GM19193 (cell line): ENCODE data around the gene NACA2.

Source experiments
- POLR2A ChIP-seq: IDR thresholded peaks from 4 replicates; pipeline ENCODE4 v1.6.1; 2011; ENCODE audit not compliant: insufficient read depth, insufficient read length; ENCODE audit errors: extremely low read depth

NACA2 gene

DNA sequence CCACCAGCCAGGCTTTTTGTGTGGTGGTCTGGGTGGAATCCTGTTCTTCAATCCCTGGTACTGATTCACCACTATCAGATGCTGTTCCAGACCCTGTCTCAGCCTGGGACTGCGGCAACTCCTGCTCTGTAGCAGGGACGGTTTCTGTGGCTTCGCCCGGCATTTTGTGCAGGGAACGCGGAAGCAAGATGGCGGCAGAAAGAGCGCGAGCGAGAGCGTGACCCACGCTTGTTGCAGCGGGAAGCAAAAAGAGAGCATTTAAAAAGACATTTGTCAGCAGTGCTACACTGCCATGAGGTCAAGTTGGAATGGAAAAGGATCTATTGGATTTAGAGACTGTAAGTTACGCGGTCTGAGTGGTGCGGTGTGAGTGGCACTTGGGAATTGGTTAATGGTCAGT, at the start of gene NACA2:
TSS of gene NACA2 (minus strand) at position 202 of the 400 bp plus-strand sequence. CDS start at position 163, 39 bp downstream.
- TF ChIP-seq POLR2A: no peak

DNA sequence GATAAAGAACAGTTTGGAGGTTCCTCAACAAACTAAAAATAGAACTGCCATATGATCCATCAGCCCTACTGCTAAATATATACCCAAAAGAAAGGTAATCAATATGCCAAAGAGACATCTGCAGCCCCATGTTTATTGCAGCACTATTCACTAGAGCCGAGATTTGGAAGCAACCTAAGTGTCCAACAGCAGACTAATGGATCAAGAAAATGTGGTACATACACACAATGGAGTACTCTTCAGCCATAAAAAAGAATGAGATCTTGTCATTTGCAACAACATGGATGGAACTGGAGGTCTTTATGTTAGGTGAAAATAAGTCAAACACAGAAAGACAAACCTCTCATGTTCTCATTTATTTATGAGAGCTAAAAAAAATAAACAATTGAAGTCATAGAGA, 48.8 kb upstream of the NACA2 start:
- no peak for TF ChIP-seq POLR2A

DNA sequence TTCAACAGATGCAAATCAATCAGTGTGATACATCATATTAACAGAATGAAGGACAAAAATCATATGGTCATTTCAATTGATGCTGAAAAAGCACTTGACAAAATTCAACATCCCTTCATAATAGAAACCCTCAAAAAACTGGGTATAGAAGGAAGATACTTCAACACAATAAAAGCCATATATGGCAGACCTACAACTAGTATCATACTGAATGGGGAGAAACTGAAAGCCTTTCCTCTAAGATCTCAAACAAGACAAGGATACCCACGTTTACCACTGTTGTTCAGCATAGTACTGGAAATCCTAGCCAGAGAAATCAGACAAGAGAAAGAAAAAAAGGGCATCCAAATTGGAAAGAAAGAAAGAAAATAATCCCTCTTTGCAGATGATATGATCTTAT, 47.1 kb upstream of the NACA2 start:
- no peak for TF ChIP-seq POLR2A

DNA sequence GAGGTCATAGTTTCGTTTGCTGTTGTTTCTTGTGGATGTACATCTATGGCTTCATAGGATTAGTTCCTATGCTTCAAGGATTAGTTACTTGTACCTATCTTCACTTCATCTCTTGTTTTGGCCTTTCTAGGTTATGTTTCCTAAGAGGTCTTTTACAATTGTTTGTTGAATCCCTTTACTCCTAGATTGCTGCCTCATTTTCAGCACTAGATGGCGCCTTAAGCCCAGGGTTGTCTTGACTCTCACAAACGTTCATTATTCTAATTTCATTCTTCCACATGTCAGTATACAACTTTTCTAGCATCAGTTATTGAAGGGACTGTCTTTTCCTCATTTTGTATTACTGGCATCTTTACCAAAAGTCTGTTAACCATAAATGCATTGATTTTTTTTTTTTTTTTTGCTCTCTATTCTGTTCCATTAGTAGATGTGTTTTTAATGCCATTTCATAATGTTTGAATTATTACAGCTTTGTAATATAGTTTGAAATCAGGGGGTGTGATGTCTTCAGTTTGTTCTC, 45.0 kb upstream of the NACA2 start:
- TF ChIP-seq POLR2A: no peak

DNA sequence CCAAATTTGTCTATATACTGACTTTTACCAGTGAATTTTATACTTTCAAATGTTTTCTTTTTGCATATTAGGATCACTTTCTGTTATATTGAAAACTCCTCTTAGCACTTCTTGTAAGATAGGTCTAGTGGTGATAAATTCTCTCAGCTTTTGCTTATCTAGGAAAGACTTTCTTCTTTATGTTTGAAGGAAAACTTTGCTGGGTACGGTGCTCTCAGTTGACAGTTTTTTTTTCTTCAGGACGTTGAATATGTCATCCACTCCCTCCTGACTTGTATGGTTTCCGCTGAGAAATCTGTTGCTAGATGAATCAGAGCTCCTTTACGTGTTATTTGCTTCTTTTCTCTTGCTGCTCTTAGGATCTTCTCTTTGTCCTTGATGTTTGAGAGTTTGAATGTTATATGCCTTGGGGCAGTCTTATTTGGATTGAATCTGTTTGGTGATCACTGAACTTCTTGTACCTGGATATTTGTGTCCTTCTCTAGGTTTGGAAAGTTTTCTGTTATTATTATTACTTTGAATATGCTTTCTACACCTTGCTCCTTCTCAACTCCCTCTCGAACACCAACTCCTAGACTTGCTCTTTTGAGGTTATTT, 44.0 kb upstream of the NACA2 start:
- TF ChIP-seq POLR2A: no peak

DNA sequence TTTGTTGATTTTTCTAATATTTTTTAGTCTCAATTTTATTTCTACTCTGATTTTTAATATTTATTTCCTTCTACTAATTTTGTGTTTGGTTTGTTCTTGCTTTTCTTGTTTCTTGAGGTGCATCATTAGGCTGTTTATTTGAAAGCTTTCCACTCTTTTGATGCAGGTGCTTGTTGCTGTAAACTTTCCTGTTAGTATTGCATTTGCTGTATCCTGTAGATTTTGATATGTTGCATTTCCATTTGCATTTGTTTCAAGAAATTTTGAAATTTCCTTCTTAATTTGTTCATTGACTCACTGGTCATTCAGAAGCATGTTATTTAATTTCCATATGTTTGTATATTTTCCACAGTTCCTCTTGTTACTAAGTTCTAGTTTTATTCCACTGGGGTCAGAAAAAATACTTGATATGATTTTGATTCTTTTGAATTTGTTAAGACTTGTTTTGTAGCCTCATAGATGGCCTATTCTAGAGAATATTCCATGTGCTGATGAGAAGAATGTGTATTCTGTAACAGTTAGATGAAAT, 43.1 kb upstream of the NACA2 start:
- no peak for TF ChIP-seq POLR2A

DNA sequence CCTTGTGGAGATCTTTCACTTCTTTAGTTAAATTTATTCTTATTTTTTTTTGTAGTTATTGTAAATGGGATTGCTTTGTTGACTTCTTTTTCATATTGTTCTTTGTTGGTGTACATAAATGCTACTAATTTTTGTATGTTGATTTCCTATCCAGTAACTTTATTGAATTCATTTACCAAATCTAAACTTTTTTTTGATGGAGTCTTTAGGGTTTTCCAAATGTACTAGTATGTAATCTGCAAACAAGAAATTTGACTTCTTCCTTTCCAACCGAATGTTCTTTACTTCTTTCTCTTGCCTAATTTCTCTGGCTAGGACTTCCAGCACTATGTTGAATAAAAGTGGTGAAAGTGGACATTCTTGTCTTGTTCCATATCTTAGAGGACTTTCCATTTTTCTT, 41.8 kb upstream of the NACA2 start:
- no peak for TF ChIP-seq POLR2A

DNA sequence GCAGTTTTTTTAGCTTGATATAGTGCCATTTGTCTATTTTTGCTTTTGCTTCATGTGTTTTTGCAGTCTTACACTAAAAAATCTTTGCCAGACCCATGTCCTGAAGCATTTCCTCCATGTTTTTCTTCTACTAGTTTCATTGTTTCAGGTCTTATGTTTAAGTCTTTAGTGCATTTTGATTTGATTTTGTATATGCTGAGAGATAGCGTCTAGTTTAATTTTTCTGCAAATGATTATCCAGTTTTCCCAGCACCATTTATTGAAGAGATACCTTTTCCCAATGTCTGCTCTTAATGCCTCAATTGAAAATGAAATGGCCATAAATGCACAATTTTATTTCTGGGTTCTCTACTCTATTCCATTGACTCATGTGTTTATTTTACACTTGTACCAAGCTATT, 40.8 kb upstream of the NACA2 start:
- no peak for TF ChIP-seq POLR2A

DNA sequence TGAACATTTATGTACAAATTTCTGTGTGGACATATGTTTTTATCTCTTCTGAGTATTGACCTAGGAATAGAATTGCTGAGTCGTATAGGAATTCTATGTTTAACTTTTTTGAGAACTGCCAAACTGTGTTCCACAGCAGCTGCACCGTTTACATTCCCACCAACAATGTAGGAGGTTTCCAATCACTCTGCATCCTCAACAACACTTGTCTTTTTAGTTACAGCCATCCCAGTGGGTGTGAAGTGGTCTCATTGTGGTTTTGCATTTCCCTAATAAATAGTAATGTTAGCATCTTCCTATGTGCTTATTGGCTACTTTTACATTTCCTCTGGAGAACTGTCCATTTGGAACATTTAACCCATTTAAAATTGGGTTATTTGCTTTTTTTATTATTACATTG, 36.6 kb upstream of the NACA2 start:
- no peak for TF ChIP-seq POLR2A

DNA sequence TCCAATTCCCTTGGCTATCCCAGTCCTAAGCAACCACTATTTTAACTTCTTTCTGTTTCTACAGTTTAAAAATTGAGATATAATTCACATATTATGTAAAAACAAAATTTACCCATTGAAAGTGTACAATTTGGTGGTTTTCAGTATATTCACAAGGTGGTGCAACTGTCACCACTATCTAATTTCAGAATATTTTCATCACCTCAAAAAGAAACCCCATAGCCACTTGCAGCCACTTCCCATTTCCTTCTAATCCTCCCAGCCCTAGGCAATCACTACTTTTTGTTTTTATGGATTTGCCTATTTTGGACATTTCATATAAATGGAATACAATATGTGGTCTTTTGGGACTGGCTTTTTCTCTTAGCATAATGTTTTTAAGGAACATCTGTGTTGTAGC, 36.1 kb upstream of the NACA2 start:
- no peak for TF ChIP-seq POLR2A

DNA sequence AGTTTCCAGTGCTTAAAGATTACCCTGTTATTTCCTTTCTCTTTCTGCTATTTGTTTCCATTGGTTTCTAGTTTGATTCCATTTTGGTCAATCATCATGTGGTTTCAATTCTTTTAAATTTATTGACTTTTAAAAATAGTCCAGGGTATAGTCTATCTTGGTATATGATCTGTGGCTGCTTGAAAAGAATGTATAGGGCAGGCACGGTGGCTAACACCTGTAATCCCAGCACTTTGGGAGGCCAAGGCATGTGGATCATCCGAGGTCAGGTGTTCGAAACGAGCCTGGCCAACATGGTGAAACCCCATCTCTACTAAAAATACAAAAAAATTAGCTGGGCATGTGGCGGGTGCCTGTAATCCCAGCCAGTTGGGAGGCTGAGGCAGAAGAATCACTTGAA, 34.5 kb upstream of the NACA2 start:
- TF ChIP-seq POLR2A: no peak

DNA sequence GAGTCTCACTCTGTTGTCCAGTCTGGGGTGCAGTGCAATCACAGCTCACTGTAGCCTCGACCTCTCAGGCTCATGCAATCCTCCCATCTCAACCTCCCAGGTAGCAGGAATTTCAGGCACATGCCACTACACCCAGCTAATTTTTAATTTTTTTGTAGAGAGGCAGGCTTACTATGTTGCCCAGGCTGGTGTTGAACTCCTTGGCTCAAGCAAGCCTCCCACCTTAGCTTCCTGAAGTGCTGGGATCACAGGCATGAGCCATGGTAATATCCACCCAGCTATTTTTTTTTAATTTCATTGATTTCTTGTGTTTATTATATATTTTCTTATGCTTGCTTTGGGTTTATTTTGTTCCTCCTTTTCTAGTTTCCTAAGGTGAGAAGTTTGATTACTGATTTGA, 33.9 kb upstream of the NACA2 start:
- no peak for TF ChIP-seq POLR2A

DNA sequence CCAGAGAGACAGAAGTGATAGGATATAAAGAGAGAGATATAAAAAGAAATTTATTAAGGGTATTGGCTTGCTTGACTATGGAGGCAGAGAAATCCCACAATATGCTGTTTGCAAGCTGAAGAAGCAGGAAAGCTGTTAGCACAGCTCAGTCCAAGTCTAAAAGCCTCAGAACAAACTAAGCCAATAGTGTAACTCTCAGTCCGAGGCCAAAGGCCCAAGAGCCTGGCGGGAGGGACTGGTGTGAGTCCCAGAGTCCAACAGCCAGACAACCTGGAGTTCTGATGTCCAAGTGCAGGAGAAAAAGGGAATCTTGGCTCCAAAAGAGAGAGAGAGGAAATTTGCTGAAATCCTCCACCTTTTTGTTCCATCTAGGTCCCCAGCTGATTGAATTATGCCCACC, 30.3 kb upstream of the NACA2 start:
- TF ChIP-seq POLR2A: no peak

DNA sequence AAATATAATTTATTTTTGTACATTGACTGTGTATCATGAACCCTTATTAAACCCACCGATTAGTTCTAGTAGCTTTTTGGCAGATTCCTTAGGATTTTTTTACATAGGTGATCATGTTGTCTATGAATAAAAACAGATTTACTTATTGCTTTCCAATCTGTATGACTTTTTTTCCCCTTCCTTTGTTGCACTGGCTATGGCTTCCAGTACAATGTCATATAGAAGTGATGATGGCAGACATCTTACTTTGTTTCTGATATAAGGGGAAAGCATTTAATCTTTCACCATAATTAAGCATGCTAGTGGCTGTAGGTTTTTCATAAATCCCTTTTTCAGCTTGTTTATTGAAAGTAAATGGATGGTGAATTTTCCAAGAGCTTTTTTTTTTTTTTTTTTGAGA, 28.9 kb upstream of the NACA2 start:
- TF ChIP-seq POLR2A: no peak

DNA sequence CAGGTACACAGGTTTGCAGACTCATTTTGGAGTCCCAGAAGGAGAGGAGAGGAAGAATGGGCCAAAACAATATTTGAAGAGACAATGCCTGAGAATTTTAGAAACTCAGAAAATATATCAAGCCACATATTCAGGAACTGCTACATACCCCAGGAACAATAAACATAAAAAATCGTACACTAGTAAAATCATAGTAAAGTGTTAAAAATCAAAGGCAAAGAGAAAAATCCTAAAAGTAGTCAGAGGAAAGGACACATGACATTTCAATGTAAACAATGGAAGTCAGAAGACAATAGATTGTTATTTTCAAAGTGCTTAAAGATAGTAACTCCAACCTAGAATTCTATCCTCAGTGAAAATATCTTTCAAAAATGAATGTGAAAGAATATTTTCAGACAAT, 28.5 kb upstream of the NACA2 start:
- no peak for TF ChIP-seq POLR2A

DNA sequence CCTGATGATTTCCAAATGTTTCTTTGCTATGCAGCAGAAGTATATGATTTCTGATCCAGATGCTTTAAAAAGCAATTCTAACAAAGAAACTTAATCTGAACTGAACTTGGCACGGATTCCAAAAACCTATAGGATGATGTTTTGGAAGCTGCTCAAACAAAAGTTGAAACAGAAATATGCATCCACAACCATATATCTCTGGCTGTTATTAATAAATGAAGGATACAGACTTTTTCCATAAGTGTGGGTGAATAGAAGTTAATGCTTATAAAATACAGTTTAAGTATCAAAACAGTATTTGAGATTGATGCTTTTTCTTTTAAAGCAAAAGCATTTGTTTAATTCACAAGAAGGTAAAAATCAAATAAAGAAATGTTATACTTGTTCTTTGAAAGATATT, 27.9 kb upstream of the NACA2 start:
- TF ChIP-seq POLR2A: no peak

DNA sequence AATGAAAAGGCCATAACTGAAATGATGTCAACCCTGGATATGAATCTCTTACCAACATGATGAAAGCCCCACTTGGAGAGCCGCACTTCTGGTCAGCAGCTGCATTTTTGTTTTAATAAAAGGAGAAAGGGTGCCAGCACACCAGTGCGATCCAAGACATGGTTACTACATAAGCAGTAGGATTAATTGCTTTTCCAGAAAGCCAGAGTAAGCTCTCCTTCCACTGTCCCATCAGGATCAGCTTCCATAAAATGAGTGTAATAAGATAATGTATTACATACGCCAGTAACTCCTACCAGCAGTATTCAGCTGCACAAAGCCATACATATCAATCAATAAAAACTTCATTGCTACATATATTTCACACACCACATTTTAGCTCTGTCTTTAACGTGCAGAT, 26.3 kb upstream of the NACA2 start:
- TF ChIP-seq POLR2A: no peak
